ENCODE measurements around the gene CCSER1.

DNA sequence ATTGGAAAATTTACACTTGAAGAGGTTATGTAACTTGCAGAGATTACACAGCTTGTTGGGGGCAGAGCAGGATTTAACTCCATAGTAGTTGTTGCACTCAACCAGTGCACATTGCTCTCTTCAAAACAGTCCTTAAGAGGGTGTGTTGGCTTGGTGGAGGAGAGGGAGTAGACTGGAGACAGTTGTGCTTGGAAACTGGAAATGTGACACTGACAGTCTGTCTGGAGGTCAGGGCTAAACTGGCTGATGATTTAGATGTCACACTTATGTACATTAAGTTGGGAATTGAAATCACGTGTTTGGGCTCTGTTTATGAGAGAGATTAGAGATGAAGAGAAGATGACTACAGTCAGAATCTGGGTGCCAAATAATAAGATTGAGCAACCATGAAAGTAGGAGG is 32.9 kb downstream of the CCSER1 start:
- TF ChIP-seq, protein P1, sequence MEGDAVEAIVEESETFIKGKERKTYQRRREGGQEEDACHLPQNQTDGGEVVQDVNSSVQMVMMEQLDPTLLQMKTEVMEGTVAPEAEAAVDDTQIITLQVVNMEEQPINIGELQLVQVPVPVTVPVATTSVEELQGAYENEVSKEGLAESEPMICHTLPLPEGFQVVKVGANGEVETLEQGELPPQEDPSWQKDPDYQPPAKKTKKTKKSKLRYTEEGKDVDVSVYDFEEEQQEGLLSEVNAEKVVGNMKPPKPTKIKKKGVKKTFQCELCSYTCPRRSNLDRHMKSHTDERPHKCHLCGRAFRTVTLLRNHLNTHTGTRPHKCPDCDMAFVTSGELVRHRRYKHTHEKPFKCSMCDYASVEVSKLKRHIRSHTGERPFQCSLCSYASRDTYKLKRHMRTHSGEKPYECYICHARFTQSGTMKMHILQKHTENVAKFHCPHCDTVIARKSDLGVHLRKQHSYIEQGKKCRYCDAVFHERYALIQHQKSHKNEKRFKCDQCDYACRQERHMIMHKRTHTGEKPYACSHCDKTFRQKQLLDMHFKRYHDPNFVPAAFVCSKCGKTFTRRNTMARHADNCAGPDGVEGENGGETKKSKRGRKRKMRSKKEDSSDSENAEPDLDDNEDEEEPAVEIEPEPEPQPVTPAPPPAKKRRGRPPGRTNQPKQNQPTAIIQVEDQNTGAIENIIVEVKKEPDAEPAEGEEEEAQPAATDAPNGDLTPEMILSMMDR (IDR thresholded peaks at IDR 0.05), result no peak
- no peak for TF ChIP-seq POLR2A (IDR thresholded peaks at IDR 0.05)
